ENCODE data around the gene HS3ST4.

- no peak for TF ChIP-seq CTCF (IDR thresholded peaks at IDR 0.05)
- TF ChIP-seq POLR2A (IDR thresholded peaks at IDR 0.05), result no peak
Observed at GRCh38 chr16:25868106-25868505, 176.3 kb downstream of the HS3ST4 start.
